Mesothelial cell of epicardium (in vitro differentiated cells): ENCODE measurements around the gene SNRNP48. TPM values are rescaled to one million over a fixed set of nuclear protein-coding genes. Genes with fewer than 3 reads are reported as not detected.

ENCODE experiments used
- DNase-seq, 2 experiments: peaks; one replicate each; pipeline ENCODE4 v3.0.0; 2021; ENCODE audit warnings: low spot score in 2 of 2; ENCODE audit not compliant: unreplicated experiment in 2 of 2
- H3K27ac Mint-ChIP-seq: 2 replicates; pipeline ENCODE4 v1.8.0; 2021; ENCODE audit warnings: mixed read lengths
- H3K27me3 Mint-ChIP-seq: 2 replicates; pipeline ENCODE4 v1.8.0; 2021; ENCODE audit warnings: low read depth, mixed read lengths
- H3K36me3 Mint-ChIP-seq: 2 replicates; pipeline ENCODE4 v1.8.0; 2021; ENCODE audit warnings: mixed read lengths
- H3K4me1 Mint-ChIP-seq: 2 replicates; pipeline ENCODE4 v1.8.0; 2021; ENCODE audit warnings: mixed read lengths
- H3K4me3 Mint-ChIP-seq: 2 replicates; pipeline ENCODE4 v1.8.0; 2021; ENCODE audit warnings: mild to moderate bottlenecking, moderate library complexity, mixed read lengths
- H3K9me3 Mint-ChIP-seq: 2 replicates; pipeline ENCODE4 v1.8.0; 2021; ENCODE audit warnings: mixed read lengths
- total RNA-seq: library from RNA; stranded (reverse); gene quantifications from 3 replicates; pipeline ENCODE4 v1.2.1, GENCODE V29; 2021
- TF ChIP-seq, protein P1 (sequence below): fragments of 200-600 bp; sonication (generic); IDR thresholded peaks from one replicate; pipeline ENCODE4 v1.5.0; 2021; ENCODE audit warnings: antibody characterized with exemption; ENCODE audit not compliant: unreplicated experiment

The SNRNP48 gene, protein sequence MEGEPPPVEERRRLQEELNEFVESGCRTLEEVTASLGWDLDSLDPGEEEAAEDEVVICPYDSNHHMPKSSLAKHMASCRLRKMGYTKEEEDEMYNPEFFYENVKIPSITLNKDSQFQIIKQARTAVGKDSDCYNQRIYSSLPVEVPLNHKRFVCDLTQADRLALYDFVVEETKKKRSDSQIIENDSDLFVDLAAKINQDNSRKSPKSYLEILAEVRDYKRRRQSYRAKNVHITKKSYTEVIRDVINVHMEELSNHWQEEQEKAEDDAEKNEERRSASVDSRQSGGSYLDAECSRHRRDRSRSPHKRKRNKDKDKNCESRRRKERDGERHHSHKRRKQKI
- 11.9 to 14.2 TPM (median 13.0 TPM) in 3 replicates for total RNA-seq

DNA sequence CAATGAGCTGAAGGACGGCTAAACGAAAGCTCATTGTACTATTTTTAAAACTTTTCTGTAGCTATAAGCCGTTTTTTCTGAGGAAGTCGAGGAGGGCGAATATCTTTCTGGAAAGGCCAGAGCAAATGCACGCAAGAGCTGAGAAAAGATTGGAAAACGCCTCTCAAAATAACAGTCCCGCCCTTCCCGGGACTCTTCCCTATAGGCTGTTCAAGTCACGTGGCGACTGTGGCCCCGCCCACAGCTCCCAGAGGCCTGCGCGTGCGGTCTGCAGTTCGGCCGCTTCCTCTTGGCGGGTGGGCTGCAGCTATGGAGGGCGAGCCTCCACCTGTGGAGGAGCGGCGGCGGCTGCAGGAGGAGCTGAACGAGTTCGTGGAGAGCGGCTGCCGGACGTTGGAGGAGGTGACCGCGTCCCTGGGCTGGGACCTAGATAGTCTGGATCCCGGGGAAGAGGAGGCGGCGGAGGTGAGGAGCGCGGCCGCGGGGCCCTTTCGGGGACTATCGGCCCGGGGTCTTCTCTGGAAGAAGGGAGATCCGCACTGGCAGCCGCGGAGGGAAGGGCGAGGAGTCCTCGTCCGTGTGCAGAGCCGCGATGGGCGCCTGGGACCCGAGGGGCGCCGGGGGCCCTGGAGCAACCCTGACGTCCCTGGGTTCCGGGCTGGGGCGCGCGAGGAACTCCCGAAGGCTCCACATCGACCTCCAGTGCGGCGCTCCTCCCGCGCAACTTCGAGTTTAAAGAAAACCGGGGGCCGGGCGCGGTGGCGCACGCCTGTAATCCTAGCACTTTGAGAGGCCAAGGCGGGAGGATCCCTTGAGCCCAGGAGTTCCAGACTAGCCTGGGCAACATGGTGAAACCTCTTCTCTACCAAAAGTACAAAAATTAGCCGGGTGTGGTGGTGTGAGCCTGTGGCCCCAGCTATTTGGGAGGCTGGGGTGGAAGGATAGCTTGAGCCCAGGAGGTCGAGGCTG lies at the start of gene SNRNP48:
TSS of gene SNRNP48 (plus strand) at position 250 of the 969 bp plus-strand sequence. CDS start at position 310, 60 bp downstream.
- peaks cover 34% of the 10 kb centered on the region for H3K4me1 Mint-ChIP-seq
- TF ChIP-seq, protein P1, sequence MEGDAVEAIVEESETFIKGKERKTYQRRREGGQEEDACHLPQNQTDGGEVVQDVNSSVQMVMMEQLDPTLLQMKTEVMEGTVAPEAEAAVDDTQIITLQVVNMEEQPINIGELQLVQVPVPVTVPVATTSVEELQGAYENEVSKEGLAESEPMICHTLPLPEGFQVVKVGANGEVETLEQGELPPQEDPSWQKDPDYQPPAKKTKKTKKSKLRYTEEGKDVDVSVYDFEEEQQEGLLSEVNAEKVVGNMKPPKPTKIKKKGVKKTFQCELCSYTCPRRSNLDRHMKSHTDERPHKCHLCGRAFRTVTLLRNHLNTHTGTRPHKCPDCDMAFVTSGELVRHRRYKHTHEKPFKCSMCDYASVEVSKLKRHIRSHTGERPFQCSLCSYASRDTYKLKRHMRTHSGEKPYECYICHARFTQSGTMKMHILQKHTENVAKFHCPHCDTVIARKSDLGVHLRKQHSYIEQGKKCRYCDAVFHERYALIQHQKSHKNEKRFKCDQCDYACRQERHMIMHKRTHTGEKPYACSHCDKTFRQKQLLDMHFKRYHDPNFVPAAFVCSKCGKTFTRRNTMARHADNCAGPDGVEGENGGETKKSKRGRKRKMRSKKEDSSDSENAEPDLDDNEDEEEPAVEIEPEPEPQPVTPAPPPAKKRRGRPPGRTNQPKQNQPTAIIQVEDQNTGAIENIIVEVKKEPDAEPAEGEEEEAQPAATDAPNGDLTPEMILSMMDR, result no peak
- H3K27ac Mint-ChIP-seq, result peak within 1 kb of the TSS; percentile 89
- DNase-seq, result peak; percentile 92 to 96
- no peaks in the 10 kb centered on the region for H3K9me3 Mint-ChIP-seq
- H3K27me3 Mint-ChIP-seq, result no peaks in the 10 kb centered on the region
- peaks cover 3% of the 10 kb centered on the region for H3K36me3 Mint-ChIP-seq
- peak within 1 kb of the TSS; percentile 92 for H3K4me3 Mint-ChIP-seq

DNA sequence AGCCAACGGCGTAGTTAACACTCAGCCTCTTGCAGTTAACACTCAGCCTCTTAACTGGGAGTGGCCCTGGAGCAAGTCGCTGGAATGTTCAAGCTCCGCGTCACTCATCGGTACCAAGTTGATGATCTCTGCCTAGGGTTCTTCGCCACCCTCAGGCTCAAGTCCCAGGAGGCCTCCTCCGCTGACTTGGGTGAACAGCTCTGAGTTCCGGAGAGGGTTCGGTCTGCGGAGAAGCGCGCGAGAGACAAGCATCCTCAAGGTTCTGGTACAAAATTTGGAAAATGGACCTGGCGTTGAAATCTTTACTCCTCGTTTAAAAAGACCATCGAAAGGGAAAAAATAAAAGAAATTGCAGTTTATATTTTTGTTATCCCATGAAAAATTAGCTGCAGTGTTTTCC lies 49.4 kb upstream of the SNRNP48 start:
- no peaks in the 10 kb centered on the region for H3K27me3 Mint-ChIP-seq

DNA sequence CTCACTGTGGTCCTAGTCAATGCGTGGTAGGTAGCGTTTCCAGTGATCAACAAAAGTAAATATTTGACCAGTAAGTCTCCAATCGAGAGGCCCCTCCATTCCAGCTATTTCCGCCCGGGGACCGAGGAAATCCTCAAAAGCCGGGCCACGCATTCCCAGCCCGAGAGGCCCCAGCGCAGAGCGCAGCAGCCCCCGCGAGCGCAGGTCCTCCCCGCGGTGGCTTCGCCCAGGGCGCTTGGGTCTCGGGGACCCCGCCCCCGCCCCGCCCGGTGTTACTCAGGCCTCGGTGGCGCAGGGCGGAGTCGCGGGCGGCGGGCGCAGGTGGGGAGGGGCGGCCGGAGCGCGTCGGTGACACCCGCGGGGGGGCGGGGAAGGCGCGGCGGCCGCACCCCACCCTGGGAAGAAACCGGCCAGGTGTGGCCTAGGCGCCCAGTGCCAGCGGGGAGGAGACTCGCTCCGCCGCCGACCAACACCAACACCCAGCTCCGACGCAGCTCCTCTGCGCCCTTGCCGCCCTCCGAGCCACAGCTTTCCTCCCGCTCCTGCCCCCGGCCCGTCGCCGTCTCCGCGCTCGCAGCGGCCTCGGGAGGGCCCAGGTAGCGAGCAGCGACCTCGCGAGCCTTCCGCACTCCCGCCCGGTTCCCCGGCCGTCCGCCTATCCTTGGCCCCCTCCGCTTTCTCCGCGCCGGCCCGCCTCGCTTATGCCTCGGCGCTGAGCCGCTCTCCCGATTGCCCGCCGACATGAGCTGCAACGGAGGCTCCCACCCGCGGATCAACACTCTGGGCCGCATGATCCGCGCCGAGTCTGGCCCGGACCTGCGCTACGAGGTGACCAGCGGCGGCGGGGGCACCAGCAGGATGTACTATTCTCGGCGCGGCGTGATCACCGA lies 48.6 kb upstream of the SNRNP48 start, which contains the start of gene DSP:
TSS of gene DSP (plus strand) at position 497 of the 890 bp plus-strand sequence. CDS start at position 742, 245 bp downstream.
- Mint-ChIP-seq H3K4me1 (peaks cover 57% of the 10 kb centered on the region), H3K36me3 (no peaks in the 10 kb centered on the region), H3K27me3 (no peaks in the 10 kb centered on the region), H3K27ac (peak within 1 kb of the TSS; percentile 98), H3K9me3 (no peaks in the 10 kb centered on the region), H3K4me3 (peak within 1 kb of the TSS; percentile 94)
- TF ChIP-seq, protein P1, result no peak
- peak; percentile 47 to 77 for DNase-seq

More for the DNA sequence above, 49.4 kb upstream of the SNRNP48 start:
- no peak for DNase-seq
- Mint-ChIP-seq H3K4me1 (peaks cover 50% of the 10 kb centered on the region), H3K27ac (peak overlapping the region; percentile 98), H3K36me3 (no peaks in the 10 kb centered on the region), H3K9me3 (no peaks in the 10 kb centered on the region), H3K4me3 (peak overlapping the region; percentile 87)
- TF ChIP-seq, protein P1, result no peak

DNA sequence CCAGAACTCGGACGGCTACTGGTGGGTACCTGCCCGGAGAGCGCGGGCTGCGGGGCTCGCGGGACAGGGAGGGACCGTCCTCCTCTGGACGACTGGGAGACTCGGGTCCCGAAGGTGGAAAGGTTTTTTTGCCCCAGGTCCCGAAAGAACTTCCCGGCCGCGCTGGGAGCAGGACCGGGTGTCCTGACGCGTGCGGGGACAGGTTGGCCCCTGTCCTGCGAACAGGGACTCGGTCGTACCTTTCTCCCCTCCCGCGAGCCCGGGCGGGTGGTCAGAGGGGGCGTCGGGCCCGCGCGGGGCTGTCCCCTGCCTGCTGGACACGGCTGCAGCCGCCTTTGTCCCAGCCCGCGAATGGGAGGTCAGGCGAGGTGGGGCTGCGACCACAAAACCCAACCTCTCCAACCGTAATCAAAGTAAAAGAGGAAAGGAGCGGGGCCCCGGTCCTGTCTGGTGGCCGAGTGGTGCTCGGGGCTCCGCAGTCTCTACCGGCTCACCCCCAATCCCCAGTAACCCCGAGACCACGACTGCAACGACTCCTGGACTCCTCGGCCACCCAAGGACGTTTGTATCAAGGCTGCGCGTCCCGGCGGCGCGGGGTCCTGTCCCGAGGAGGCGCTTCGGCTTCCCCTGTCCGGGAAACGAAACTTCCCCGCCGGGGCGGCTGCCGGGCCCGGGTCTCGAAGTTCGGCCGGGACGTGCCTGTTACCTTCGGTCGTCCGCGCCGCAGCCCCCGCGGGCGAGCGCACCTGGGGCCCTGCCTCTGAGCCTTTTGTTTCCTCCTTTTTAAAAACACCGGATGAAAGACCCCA lies 47.7 kb upstream of the SNRNP48 start:
- H3K36me3 Mint-ChIP-seq, result no peaks in the 10 kb centered on the region
- peak overlapping the region; percentile 94 for H3K4me3 Mint-ChIP-seq
- peak overlapping the region; percentile 94 for H3K27ac Mint-ChIP-seq
- no peaks in the 10 kb centered on the region for H3K9me3 Mint-ChIP-seq
- TF ChIP-seq, protein P1, result no peak
- DNase-seq, result peak; percentile 47 to 72
- no peaks in the 10 kb centered on the region for H3K27me3 Mint-ChIP-seq
- peaks cover 62% of the 10 kb centered on the region for H3K4me1 Mint-ChIP-seq
